Measurements from ENCODE around the gene RNF2. TPM values are rescaled to one million over a fixed set of nuclear protein-coding genes. Genes with fewer than 3 reads are reported as not detected.
A peak's percentile ranks its signal among the peaks of the same experiment; 100 is the strongest.
"Not testable (repeated sequence)": the region's sequence is repeated elsewhere in the genome, so short reads cannot be mapped to it uniquely, and the experiment has no call there.

RNF2 gene
- total RNA-seq, 1 donor from 2014 or later: 13.8 TPM

- DNase-seq (ENCODE audit: low read depth): no peak
Observed at GRCh38 chr1:185049670-185050069, 4.3 kb downstream of the RNF2 start.

- DNase-seq (ENCODE audit: low read depth): no peak
Observed at GRCh38 chr1:185050823-185051451, 5.6 kb downstream of the RNF2 start.

- no peak for DNase-seq (ENCODE audit: low read depth)
Observed at GRCh38 chr1:185053204-185053603, 7.8 kb downstream of the RNF2 start.

GRCh38 chr1:185054365-185055060 is 9.2 kb downstream of the RNF2 start:
- DNase-seq (ENCODE audit: low read depth): no peak

- no peak for DNase-seq (ENCODE audit: low read depth)
Observed at GRCh38 chr1:185058110-185058509, 12.8 kb downstream of the RNF2 start.

- DNase-seq (ENCODE audit: low read depth): no peak
Observed at GRCh38 chr1:185058876-185059275, 13.5 kb downstream of the RNF2 start.

GRCh38 chr1:185059950-185060571 is 14.7 kb downstream of the RNF2 start:
- DNase-seq (ENCODE audit: low read depth): no peak

GRCh38 chr1:185062710-185063370 is 17.5 kb downstream of the RNF2 start:
- no peak for DNase-seq (ENCODE audit: low read depth)

- no peak for DNase-seq (ENCODE audit: low read depth)
Observed at GRCh38 chr1:185063719-185064118, 18.4 kb downstream of the RNF2 start.

- not testable (repeated sequence) for DNase-seq (ENCODE audit: low read depth)
Observed at GRCh38 chr1:185065006-185065405, 19.6 kb downstream of the RNF2 start.

- DNase-seq (ENCODE audit: low read depth): no peak
Observed at GRCh38 chr1:185066181-185066580, 20.8 kb downstream of the RNF2 start.

- peak; percentile 10 for DNase-seq (ENCODE audit: low read depth)
Observed at GRCh38 chr1:185068341-185068740, 23.0 kb downstream of the RNF2 start.

GRCh38 chr1:185069202-185069772 is 23.9 kb downstream of the RNF2 start:
- no peak for DNase-seq (ENCODE audit: low read depth)

GRCh38 chr1:185070051-185070450 is 24.7 kb downstream of the RNF2 start:
- no peak for DNase-seq (ENCODE audit: low read depth)

GRCh38 chr1:185073725-185074124 is 28.4 kb downstream of the RNF2 start:
- DNase-seq (ENCODE audit: low read depth): no peak

GRCh38 chr1:185074307-185074706 is 28.9 kb downstream of the RNF2 start:
- DNase-seq (ENCODE audit: low read depth): no peak

- no peak for DNase-seq (ENCODE audit: low read depth)
Observed at GRCh38 chr1:185075476-185075875, 30.1 kb downstream of the RNF2 start.

- DNase-seq (ENCODE audit: low read depth): no peak
Observed at GRCh38 chr1:185077374-185077773, 32.0 kb downstream of the RNF2 start.

GRCh38 chr1:185080422-185080821 is 35.1 kb downstream of the RNF2 start:
- DNase-seq (ENCODE audit: low read depth): no peak

- no peak for DNase-seq (ENCODE audit: low read depth)
Observed at GRCh38 chr1:185083818-185084217, 38.5 kb downstream of the RNF2 start.

- DNase-seq (ENCODE audit: low read depth): no peak
Observed at GRCh38 chr1:185087101-185087500, 41.7 kb downstream of the RNF2 start.

- no peak for DNase-seq (ENCODE audit: low read depth)
Observed at GRCh38 chr1:185087746-185088145, 42.4 kb downstream of the RNF2 start.

Measured in myocyte (in vitro differentiated cells).